Neural crest cell (in vitro differentiated cells): Measurements from ENCODE around the gene SLC43A3. TPM values are rescaled to one million over a fixed set of nuclear protein-coding genes. Genes with fewer than 3 reads are reported as not detected.

ENCODE experiments used
- DNase-seq: peaks from one replicate; pipeline ENCODE4 v3.0.0; 2021; ENCODE audit warnings: low read depth, mixed read lengths, low spot score
- H3K27ac Mint-ChIP-seq: one replicate; pipeline ENCODE4 v1.8.0; 2021; ENCODE audit warnings: mild to moderate bottlenecking, mixed read lengths; ENCODE audit not compliant: unreplicated experiment
- H3K27me3 Mint-ChIP-seq: 2 replicates; pipeline ENCODE4 v1.8.0; 2021; ENCODE audit warnings: low read depth, mild to moderate bottlenecking, mixed read lengths
- H3K36me3 Mint-ChIP-seq: 2 replicates; pipeline ENCODE4 v1.8.0; 2021; ENCODE audit warnings: low read depth, mild to moderate bottlenecking, mixed read lengths
- H3K4me1 Mint-ChIP-seq: 2 replicates; pipeline ENCODE4 v1.8.0; 2021; ENCODE audit warnings: mixed read lengths
- H3K4me3 Mint-ChIP-seq: one replicate; pipeline ENCODE4 v1.8.0; 2021; ENCODE audit warnings: mild to moderate bottlenecking, mixed read lengths
- H3K9me3 Mint-ChIP-seq: 2 replicates; pipeline ENCODE4 v1.8.0; 2021; ENCODE audit warnings: mixed read lengths
- long read RNA-seq: library from polyadenylated mRNA; unstranded; transcript quantifications from one replicate; pipeline ENCODE4 v2.0.0, GENCODE V29; 2020
- total RNA-seq: library from RNA; stranded (reverse); gene quantifications from 2 replicates; pipeline ENCODE4 v1.2.1, GENCODE V29; 2021
- TF ChIP-seq, protein P1 (sequence below): fragments of 200-600 bp; sonication (generic); conservative IDR thresholded peaks from 2 replicates; pipeline ENCODE4 v1.5.0; 2021; ENCODE audit warnings: antibody characterized with exemption, mild to moderate bottlenecking

Gene SLC43A3
- total RNA-seq: 52.9 and 53.7 TPM in 2 replicates
- long read RNA-seq, transcript SLC43A3-203 (14 exons, 2,617 nt): major isoform, 11 of 27 reads
- long read RNA-seq, partial matches to known transcripts: 6 of 27 reads
- long read RNA-seq, other reads (novel, unspliced or antisense): 9 of 27 reads

DNA sequence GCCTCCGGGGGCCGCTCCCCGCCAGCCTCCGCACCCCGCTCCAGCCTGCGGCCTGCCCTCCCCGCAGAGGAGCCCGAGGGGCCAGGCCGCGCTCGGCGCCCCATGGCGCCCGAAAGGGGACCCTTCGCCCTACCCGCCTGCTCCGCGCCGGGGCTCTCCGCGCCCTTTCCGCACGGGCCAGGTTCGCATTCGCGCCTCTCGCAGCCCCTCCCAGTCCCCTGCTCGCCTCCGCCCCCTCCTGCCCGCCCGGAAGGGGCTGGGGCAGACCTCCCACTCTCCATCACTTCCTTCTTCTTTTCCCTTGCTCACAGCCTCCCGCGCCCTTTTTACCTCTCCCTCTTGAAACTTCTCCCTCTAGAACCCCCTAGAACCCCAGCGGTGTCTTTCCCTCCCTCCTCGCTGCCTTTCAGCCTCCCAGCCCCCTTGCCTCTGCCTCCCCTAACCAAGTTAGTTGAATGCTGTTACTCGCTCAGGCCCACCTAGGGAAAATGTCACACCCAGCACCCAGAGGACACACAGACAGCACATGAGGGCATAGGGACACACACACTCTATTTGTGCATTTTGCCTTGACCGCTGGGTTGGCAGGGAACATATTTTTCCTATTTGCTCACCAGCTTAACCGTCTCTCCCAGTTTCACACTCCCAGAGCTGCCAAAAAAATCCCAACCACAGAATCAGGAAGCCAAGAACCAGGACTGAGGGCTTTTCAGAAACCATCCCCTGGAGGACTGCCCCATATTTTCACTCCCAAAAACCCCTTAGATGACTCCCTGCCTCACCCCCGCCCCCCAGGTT lies at the start of gene SLC43A3:
SLC43A3 (minus strand) TSS at position 193 of the 798 bp plus-strand sequence. CDS start 949 bp downstream, outside the sequence.
- Mint-ChIP-seq H3K4me1 (peaks cover 45% of the 10 kb centered on the region), H3K27me3 (peaks cover 16% of the 10 kb centered on the region), H3K27ac (peak within 1 kb of the TSS; percentile 47), H3K4me3 (peak within 1 kb of the TSS; percentile 87), H3K9me3 (no peaks in the 10 kb centered on the region), H3K36me3 (peaks cover 3% of the 10 kb centered on the region)
- peak; percentile 57 for DNase-seq
- TF ChIP-seq, protein P1, sequence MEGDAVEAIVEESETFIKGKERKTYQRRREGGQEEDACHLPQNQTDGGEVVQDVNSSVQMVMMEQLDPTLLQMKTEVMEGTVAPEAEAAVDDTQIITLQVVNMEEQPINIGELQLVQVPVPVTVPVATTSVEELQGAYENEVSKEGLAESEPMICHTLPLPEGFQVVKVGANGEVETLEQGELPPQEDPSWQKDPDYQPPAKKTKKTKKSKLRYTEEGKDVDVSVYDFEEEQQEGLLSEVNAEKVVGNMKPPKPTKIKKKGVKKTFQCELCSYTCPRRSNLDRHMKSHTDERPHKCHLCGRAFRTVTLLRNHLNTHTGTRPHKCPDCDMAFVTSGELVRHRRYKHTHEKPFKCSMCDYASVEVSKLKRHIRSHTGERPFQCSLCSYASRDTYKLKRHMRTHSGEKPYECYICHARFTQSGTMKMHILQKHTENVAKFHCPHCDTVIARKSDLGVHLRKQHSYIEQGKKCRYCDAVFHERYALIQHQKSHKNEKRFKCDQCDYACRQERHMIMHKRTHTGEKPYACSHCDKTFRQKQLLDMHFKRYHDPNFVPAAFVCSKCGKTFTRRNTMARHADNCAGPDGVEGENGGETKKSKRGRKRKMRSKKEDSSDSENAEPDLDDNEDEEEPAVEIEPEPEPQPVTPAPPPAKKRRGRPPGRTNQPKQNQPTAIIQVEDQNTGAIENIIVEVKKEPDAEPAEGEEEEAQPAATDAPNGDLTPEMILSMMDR: peak; percentile 12

DNA sequence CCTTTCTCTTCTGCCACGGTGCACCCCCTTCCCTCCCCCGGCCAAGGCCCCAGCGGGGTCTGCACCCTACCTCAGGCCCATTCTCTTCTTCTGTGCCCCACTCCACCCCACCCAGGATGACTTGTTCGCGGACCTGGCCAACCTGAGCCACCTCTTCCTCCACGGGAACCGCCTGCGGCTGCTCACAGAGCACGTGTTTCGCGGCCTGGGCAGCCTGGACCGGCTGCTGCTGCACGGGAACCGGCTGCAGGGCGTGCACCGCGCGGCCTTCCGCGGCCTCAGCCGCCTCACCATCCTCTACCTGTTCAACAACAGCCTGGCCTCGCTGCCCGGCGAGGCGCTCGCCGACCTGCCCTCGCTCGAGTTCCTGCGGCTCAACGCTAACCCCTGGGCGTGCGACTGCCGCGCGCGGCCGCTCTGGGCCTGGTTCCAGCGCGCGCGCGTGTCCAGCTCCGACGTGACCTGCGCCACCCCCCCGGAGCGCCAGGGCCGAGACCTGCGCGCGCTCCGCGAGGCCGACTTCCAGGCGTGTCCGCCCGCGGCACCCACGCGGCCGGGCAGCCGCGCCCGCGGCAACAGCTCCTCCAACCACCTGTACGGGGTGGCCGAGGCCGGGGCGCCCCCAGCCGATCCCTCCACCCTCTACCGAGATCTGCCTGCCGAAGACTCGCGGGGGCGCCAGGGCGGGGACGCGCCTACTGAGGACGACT lies 49.3 kb upstream of the SLC43A3 start:
- H3K27me3 Mint-ChIP-seq: peaks cover 94% of the 10 kb centered on the region
- H3K36me3 Mint-ChIP-seq: no peaks in the 10 kb centered on the region
- no peaks in the 10 kb centered on the region for H3K9me3 Mint-ChIP-seq
- peak overlapping the region; percentile 65 for H3K4me3 Mint-ChIP-seq
- H3K4me1 Mint-ChIP-seq: peaks cover 19% of the 10 kb centered on the region
- TF ChIP-seq, protein P1: no peak
- no peak overlapping the region for H3K27ac Mint-ChIP-seq
- DNase-seq: no peak

DNA sequence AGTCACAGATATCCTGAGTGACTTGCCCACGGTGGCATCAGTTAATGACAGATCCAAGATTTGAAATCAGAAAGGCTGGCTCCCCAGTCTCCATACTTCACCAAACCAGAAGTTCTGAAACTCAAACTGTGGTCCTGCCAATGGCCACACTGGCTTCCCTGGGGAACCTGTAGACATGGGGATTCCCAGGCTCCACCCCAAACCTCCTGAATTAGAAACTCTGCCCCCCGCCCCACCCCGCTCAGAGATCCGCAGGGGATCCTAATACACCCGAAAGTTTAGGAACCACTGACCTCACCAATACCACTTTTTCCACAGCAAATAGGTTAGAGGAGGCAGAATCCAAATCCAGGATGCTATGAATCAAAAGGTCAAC lies 48.7 kb upstream of the SLC43A3 start:
- H3K27me3 Mint-ChIP-seq: peaks cover 90% of the 10 kb centered on the region
- no peak for DNase-seq
- TF ChIP-seq, protein P1: no peak
- H3K36me3 Mint-ChIP-seq: no peaks in the 10 kb centered on the region
- H3K4me3 Mint-ChIP-seq: peak overlapping the region; percentile 65
- peaks cover 15% of the 10 kb centered on the region for H3K4me1 Mint-ChIP-seq
- no peaks in the 10 kb centered on the region for H3K9me3 Mint-ChIP-seq
- H3K27ac Mint-ChIP-seq: no peak overlapping the region

DNA sequence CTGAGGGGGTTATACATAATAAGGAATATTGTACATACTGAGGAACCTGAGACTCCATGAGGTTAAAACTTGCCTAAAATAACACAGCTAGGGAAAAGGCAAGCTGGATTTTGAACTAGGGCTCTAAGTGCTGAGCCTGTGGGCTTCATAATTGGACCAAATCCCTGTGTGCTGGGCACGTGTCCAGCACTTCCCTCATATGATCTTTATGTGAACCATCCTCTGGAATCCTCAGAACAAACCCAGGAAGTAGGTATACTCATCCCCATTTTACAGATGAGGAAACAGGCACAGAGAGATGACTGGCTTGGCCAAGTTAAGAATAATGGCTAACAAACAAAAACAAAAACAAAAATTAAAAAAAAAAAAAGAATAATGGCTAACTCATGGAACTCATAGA lies 48.3 kb upstream of the SLC43A3 start:
- Mint-ChIP-seq H3K27me3 (peaks cover 86% of the 10 kb centered on the region), H3K4me1 (peaks cover 13% of the 10 kb centered on the region), H3K9me3 (no peaks in the 10 kb centered on the region), H3K4me3 (peak overlapping the region; percentile 65), H3K36me3 (no peaks in the 10 kb centered on the region), H3K27ac (no peak overlapping the region)
- TF ChIP-seq, protein P1: no peak
- DNase-seq: no peak

DNA sequence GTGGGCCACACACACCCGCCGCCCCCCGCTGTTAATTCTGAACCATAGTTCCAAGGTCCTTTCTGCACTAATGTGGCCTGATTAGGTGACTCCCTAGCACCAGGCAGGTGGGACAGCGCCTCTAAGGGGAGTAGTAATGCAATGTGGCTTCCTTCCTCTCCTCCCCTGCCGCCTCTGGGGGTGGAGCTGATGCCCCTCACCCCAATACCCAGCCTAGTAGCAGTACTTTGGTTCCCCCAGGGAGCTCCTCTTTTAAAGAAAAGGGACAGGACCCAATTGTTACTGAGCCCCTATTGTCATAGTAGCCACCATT lies 47.8 kb upstream of the SLC43A3 start:
- H3K4me1 Mint-ChIP-seq: peaks cover 11% of the 10 kb centered on the region
- H3K27ac Mint-ChIP-seq: no peak overlapping the region
- no peaks in the 10 kb centered on the region for H3K36me3 Mint-ChIP-seq
- TF ChIP-seq, protein P1: no peak
- H3K9me3 Mint-ChIP-seq: no peaks in the 10 kb centered on the region
- no peak overlapping the region for H3K4me3 Mint-ChIP-seq
- H3K27me3 Mint-ChIP-seq: peaks cover 85% of the 10 kb centered on the region
- DNase-seq: no peak
